Islet precursor cell (in vitro differentiated cells): ENCODE measurements around the gene ONECUT3.
"Not testable (repeated sequence)": the region's sequence is repeated elsewhere in the genome, so short reads cannot be mapped to it uniquely, and the experiment has no call there.

Experiments used
- DNase-seq: peaks from one replicate; pipeline ENCODE4 v3.0.0-alpha.2; 2018

The ONECUT3 gene

DNA sequence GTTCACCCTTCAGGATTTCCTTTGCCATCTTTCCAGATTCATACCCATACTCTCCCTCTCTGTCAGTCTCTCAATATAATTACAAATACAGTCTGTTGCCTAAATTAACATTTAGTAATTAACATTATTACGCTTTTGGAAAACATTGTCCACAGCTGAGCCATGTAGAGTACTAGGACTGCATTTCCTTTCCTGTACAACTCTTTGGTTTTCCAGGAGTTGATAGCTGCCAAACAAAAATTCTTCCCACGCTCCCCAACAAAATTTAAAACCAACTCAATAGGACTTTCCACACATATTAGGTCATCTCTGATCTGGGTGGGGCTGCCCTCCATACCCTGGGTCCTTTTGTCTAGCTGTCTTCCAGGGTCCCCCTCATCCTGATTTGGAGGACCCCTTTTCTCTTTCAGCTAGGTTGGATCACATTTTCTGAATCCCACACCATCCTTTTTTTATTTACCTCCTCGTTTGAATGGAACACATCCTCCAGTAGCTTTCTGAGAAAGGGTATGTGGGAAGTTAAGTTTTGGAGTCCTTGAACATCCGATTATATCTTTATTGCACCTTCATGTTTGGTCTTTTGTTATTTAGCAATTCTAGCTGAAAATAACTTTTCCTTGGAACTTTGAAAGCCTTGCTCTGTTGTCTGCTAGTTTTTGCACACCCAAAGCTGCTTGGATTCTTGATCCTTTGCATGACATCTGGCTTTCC, 17.7 kb downstream of the ONECUT3 start:
- DNase-seq: no peak

DNA sequence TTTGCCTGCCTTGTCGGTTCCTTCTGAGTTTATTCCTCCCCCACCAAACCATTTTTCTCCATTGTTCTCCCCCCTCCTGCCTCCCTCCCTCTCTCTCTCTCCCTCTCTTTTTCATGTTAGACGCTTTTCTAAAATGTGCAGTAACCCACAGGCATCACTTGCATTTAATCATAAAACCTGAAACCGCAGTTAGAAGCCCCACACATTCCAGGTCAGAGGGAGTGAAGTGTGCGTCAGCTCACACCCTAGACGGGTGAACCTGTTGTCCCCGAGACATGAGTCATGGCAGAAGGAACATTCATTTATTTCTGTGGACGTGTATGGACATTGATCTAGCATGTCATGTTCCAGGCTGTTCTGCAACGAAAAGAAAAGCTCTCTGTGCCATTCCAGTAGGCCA, 19.9 kb downstream of the ONECUT3 start:
- DNase-seq: no peak

DNA sequence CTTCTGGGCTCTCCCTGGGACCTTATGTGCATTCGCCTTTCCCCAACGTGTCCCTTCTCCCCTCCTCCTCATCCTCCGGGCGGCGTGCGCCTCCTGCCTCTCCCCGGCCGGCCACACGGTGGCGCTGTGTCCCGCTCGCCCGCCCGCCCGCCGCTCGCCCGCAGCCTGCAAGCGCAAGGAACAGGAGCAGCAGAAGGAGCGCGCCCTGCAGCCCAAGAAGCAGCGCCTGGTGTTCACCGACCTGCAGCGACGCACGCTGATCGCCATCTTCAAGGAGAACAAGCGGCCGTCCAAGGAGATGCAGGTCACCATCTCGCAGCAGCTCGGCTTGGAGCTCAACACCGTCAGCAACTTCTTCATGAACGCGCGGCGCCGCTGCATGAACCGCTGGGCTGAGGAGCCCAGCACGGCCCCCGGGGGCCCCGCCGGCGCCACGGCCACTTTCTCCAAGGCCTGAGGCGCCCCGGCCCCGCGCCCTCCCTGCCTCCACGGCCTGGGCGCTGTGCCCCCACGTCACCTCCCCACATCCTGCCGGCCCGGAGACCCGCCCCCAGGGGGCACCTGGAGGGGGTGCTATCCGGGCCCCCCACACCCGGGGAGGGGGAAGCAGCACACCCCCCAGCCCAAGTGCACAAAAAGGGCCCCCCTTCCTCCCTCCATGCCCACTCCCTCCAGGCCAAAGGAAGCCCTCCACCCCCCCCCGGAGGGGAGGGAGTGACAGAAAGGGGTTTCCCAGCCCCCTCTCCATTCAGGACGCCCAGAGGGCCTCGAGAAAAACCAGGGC, 21.9 kb downstream of the ONECUT3 start:
- DNase-seq: peak; percentile 81

DNA sequence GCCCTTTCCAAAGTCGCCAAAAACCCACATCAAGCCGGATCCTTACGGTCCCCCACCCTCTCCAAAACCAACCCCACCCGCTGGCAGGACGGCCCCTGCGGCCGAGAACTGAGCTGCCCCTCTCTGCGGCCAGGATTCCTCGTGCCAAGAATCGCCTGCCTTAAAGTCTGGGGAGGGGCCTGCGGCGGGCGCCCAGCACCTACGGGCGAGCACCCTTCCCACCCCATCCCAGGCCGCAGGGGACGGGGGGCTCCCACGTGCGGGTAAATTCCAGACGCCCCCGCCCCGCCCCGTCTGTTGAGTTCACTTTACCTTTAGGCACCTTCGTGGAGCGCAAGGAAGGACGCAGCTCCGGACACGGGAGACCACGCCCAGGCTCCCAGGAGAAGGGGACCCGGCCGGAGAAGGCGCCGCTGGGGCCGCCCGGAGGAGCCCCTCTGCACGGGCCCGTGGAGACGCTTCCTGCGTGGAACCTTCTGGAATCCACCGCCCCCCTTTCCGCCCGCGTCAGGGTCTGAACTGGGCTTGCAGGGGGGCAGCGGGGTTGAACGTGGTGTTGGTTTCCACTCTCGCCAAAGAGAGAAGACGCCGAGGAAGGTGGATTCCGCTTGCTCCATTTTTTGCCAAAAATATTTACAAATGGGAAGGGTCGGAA, 22.8 kb downstream of the ONECUT3 start:
- DNase-seq: no peak

DNA sequence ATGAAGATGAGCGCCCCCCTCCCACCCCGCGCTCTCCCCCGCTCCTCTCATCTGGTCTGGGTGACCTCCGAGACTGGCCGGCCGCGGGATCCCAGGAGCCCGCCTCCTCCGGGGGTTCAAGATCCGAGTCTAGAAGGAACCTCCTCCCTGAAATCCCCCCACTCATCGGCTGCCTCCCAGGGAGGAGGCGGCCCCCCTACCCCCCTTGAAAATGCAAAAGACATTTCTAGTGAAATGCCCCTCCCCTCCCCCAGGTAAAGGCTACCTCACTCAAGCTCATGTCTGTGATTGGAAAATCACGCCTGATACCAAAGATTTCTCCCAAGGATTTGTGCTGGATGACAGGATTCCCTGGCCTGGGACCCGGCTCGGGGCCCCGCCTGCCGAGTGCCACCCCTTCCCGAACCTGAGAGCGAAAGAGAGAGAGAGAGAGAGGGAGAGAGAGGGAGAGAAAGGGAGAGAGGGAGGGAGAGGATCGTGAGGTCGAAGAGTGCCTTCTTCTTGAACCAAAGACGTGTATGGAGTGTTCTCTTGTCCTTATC, 23.4 kb downstream of the ONECUT3 start:
- DNase-seq: no peak

DNA sequence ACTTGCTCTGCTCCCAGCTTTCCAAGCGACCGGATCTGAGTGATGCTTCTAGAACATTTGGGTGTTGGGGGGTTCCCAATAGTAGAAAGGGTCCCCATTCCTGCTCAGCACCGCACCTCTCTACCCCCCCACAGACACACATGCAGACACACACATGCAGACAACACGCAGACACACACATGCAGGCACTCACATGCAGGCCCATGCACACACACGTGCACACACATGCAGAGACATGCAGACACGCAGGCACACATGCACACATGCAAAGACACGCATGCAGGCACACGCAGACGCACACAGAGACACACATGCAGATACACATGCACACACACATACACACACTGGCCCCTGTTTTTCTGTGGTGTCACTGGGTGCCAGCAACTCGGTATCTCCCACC, 23.8 kb downstream of the ONECUT3 start:
- DNase-seq: no peak

DNA sequence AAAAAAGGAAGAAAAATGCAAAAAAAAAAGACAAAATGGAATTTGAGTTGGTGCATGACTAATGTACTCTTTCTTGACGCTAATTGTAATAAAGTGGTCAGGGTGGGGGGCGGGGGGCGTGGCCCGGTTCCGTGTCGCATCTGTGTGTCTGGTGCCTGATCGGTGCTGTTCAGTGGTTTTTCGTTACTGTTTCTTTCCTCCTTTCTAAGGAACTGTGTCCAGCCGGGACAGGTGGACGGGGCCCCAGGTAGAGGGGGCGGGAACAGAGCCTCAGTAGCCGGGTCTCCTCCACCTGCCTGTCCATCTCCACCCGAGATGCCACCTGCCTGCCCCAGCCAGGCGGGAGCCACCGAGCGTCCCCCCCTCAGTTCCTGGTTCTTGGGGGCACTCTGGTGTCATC, 26.3 kb downstream of the ONECUT3 start:
- no peak for DNase-seq

DNA sequence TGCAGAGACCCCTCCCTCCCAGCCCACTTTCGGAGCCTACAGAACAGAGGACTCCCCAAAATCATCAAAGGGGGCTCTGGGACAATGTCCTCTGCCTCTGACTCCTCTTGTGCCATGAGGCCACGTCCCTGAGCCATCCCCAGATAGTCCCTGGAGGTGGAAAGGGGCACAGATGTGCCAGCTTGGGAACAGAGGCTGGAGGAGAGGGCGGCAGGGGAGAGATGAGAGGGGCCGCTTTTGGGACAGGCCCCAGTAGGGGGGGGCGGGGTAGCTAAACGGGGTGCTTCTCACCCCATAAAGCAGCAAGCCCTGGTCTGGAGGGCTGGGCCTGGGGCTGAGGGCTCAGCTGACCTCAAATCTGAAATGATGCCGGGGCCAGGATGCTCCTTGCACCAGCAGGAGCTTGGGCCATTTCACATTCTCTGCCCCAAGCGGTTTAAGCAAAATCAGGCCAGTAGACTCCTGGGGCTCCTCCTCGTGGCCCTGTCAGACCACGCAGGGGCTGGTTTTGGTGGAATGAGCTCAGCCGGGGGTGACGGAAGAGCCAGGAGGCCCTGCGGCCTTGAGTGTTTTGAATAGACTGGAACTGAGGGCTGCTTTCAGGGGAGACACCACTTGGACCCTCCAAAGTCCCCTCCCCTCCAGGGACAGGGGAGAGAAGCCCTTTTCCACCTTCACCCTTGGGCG, 27.1 kb downstream of the ONECUT3 start:
- no peak for DNase-seq

DNA sequence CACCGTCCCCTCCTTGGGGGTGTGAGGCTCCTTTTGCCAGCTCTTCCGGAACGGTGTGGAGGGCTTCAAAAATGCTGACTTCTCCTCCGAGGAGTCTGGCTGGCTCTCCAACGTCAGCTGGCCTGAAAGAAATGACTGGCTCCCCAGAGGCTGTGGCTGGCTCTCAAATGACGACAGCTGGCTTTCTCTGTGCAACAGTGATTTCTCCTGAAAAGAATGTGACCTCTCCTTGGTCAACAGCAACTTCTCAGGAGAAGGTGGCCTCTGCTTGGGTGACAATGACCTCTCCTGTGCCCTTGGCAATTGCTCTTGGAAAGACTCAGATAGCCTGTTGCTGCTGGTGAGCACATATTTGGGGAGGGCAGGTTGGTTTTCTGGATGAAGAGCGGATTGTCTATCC, 29.2 kb downstream of the ONECUT3 start:
- no peak for DNase-seq

DNA sequence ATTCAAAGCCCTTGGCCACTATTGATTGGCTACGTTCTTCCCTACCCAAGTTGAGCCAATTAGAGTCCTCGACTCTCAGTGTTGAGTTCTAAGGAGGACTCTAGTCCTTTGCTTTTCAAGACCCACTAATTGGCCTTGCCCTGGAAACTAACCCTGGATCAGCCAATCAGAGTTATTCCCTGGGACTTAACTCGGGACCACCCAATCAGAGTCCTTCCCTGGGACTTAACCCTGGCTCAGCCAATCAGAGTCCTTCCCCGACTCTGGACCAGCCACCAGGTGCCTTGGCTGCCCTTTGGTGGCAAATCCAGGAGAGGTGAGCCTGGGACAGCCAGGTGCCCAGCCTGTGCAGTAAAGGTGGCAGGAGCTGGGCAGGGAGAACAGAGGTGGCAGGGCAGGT, 30.0 kb downstream of the ONECUT3 start:
- DNase-seq: no peak

DNA sequence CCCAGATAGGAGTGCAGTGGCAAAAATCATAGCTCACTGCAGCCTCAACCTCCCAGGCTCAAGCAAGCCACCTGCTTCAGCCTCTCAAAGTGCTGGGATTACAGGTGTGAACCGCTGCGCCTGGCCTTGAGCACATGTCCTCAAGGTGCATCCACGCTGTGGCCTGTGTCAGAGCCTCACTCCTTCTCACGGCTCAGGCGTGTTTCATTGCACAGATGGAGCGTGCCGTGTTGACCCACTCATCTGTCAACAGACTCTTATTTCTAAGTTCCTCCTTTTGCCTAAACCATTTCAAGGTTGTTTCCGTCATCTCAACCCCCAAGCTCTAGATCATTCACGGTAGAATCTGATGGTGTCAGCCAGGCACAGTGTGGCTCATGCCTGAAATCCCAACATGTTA, 30.6 kb downstream of the ONECUT3 start:
- no peak for DNase-seq

DNA sequence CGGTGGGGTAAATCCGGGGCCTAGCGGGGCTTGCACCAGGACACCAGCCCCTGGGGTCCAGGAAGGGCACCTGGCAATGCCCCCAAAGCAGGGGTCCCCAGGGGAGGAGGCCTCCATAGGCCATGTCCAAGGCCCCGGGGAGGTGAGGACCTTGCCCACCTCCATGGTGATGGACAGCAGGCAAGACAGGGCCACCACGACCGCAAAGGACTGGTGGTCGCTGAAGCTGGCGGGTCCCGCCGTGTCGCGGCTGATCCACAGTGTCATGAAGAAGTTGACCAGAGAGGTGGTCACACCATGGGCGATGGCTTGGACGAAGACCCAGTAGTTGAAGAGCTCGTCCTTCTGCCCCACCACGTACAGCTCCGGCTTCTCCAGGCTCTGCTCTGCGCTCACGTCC, 32.0 kb downstream of the ONECUT3 start:
- DNase-seq: no peak

DNA sequence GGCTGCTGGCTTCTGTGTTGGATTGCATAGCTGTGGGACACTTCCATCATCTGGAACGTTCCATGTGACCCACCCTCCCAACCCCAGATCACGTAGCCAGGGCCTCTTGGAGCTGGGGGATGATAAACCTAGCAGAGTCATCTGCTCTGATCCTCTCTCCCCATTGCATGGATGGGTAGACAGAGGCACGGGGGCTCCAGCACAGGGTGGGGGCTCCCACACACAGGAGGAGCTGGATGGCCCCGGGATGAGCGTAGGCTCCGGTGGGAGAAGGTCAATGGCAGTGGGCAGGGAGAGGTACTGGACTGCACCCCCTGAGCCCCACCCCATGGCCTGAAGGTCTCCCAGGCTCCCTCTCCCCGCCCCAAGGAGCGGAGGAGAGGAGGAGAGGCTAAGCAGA, 33.4 kb downstream of the ONECUT3 start:
- DNase-seq: no peak

DNA sequence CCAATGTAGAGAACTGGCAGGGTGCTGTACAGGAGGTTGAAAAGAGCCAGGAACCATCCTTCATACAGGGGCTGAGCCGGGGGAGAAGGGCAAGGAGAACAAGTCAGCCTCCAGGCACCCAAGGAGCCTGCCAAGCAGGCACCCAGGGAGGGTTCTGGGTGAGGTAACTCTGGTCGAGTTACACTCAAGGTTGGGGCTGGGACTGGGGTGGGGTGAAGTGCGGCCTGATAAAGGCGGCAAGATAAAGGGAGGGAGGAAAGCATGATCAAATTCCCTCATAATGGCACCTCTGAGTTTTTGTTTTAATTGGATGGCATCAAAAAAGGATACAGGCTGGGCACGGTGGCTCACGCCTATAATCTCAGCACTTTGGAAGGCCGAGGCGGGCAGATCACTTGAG, 33.8 kb downstream of the ONECUT3 start:
- no peak for DNase-seq

DNA sequence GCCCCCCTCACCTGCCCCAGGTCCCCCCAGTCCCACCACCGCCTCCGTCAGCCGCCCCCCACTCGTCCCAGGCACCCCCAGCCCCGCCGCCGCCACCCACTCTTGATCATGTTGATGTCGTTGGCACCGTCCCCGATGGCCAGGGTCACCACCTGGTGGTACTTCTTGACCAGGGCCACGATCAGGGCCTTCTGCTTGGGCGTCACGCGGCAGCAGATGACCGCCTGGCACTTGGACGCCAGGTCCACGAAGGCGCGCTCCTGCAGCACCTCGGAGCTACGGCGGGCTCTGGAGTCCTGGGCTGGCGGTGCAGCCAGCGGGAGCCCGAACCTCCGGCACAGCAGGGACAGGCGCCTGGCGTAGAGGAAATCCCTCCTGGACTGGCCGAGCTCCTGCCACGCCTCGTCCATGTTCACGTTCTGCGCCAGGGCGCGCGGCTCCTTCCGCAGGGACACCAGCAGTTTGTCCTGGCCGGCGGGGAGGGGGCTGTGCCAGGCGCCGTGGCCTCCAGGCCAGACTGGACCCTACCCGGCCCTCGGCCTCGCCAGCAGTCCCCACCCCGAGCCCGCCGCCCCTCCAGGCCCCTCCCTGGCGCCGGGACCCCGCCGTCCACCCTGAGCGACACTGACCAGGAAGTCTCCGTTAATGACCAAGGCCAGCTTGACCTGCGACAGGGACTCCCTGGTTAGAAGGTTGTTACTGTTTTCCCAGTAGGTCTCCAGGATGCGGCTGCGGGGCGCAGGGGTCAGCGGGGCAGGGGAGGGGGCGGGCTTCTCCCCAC, 36.1 kb downstream of the ONECUT3 start:
- peak; percentile 79 for DNase-seq

DNA sequence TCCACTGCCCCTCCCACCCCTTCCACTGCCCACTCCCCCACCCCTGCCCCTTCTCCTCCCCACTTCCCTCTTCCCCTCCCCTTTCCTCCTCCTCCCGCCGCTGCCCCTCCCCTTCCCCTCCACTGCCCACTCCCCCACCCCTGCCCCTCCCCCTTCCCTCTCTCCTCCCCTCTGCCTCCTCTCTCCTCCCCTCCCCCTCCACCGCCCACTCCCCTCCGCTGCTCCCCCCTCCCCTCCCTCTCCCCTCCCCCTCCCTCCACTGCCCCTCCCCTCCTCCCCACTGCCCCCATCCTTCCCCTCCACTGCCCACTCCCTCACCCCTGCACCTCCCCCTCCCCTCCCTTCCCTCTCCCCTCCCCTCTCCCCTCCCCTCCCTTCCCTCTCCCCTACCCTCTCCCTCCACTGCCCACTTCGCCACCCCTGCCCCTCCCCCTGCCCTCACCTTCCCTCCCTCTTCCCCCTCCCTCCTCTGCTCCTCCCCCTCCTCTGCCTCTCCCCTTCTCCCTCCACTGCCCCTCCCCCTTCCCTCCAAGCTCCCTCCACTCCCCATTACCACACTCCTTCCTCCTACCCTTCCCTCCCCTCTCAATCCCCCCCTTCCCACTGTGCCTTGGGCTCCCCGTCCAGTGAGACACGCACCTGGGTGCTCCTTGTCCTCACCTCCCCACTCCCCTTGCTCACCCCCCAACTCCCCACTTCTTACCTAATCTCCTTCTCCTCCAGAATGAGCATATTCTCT, 36.9 kb downstream of the ONECUT3 start:
- no peak for DNase-seq

DNA sequence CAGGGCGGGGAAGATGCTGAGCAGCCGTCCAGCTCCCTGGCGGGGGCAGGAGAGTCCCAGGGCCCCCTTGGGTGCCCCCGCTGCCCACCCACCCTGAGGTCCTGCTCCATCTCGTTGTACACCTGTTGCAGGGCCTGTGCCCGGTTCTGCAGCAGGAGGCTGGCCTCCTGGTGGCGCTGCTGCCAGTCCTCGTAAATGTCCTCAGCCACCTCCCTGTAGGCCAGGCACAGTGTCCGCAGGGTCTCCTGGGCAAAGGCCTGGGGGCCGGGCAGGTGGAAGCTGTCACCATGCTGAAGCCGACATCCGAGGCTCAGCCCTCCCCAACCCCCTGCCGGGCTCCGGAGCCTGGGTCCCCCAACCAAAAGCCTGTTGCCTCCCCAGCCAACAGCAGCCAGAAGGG, 38.6 kb downstream of the ONECUT3 start:
- DNase-seq: no peak

DNA sequence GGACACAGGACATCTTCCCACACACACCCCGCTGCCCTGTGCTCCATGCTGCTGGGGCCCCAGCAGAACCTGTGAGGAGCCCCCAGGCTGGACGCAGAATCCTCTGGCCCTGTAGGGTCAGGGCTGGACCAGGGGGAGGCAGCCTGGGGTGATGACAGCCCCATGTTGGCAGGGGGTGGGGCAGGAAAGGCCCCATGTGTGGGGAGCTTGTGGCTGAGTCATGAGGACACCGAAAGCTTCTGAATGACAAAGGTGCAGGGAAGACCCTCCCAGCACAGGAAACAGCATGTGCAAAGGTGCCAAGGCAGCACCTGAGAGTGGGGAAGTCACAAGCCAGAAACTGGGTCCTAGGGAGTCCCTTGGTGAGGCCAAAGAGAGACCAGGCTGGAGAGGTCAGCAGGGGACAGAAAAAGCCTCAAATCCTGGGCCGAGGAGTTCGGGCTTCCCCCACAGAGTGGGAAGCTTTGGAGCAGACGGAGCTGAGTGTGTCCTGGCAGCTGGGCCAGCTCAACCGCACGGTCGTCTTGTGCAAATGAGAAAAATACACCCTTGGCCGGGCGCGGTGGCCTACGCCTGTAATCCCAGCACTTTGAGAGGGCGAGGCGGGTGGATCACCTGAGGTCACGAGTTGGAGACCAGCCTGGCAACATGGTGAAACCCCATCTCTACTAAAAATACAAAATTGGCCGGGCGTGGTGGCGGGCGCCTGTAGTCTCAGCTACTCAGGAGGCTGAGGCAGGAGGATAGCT, 41.3 kb downstream of the ONECUT3 start:
- no peak for DNase-seq

DNA sequence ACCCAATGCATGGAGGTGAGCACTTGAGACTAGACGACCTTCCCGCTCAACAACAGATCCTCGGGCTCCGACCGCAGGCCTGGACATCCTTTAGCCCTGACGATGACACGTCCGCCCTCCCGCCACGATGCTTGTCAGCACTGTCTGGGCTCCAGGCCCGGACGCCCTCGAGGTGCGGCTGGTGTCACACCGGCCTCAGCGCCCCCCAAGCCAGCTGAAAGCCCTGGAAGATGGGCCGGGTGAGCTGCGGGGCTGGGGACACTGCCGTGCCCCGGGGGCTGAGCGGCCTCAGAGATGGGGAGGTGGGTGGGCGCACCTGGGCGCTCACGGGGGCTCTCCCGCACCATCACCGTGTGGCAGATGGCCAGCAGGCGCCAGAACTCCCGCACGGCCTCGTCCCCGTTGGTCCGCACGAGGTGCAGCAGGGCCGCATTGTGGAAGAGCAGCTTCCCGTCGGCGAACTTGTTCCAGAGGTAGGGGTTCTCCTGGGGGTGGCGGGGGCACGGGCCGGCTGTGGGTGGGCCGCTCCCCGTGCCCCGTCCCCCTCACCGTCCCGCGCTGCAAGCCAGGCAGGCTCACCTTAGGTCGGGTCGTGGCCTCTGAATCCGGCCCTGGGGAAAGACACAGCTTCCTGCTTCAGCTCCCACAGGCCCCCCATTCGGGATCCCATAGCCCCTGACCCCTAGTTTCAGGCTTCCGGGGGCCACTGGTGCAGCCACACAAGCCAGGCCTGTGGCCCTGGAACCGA, 43.3 kb downstream of the ONECUT3 start:
- DNase-seq: no peak

DNA sequence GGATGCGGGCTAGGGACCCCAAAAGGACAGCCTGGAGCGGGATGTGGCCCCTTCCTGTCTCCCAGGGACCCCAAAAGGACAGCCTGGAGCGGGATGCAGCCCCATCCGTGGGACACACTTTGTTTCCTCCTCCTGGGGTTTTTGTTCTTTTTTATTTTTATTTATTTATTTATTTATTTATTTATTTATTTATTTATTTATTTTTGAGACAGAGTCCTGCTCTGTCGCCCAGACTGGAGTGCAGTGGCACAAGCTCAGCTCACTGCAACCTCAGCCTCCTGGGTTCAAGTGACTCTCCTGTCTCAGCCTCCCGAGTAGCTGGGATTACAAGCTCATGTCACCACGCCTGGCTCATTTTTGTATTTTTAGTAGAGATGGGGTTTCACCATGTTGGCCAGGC, 44.0 kb downstream of the ONECUT3 start:
- not testable (repeated sequence) for DNase-seq
